Loucy (cell line): Measurements from ENCODE around the gene SCD5.

ENCODE experiments used
- CTCF ChIP-seq: fragments of 200-600 bp; sonication (generic); conservative IDR thresholded peaks from 2 replicates; pipeline ENCODE4 v1.5.1; 2014; ENCODE audit warnings: mild to moderate bottlenecking, antibody characterized with exemption, low read length
- EZH2phosphoT487 ChIP-seq: fragments of 200-600 bp; IDR thresholded peaks from 2 replicates; pipeline ENCODE4 v1.6.1; 2018; ENCODE audit warnings: antibody characterized with exemption, mild to moderate bottlenecking, moderate library complexity, borderline replicate concordance

GRCh38 chr4:82592639-82593038 is 206.0 kb downstream of the SCD5 start:
- TF ChIP-seq CTCF (no peak), EZH2phosphoT487 (no peak)
